PC-3 (cell line): ENCODE data around the gene TNFAIP8L3.

Source experiments
- EZH2phosphoT487 ChIP-seq: fragments of 300-600 bp; sonication (generic); IDR thresholded peaks from 2 replicates; pipeline ENCODE4 v1.6.1; 2018; ENCODE audit warnings: mild to moderate bottlenecking, antibody characterized with exemption, low read length, borderline replicate concordance
- TF ChIP-seq, protein P1 (sequence below): fragments of 300-600 bp; sonication (generic); conservative IDR thresholded peaks from 2 replicates; pipeline ENCODE4 v1.5.1; 2017; ENCODE audit warnings: antibody characterized with exemption, low read depth, mild to moderate bottlenecking, low read length

- TF ChIP-seq, protein P1, sequence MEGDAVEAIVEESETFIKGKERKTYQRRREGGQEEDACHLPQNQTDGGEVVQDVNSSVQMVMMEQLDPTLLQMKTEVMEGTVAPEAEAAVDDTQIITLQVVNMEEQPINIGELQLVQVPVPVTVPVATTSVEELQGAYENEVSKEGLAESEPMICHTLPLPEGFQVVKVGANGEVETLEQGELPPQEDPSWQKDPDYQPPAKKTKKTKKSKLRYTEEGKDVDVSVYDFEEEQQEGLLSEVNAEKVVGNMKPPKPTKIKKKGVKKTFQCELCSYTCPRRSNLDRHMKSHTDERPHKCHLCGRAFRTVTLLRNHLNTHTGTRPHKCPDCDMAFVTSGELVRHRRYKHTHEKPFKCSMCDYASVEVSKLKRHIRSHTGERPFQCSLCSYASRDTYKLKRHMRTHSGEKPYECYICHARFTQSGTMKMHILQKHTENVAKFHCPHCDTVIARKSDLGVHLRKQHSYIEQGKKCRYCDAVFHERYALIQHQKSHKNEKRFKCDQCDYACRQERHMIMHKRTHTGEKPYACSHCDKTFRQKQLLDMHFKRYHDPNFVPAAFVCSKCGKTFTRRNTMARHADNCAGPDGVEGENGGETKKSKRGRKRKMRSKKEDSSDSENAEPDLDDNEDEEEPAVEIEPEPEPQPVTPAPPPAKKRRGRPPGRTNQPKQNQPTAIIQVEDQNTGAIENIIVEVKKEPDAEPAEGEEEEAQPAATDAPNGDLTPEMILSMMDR: no peak
- TF ChIP-seq EZH2phosphoT487: no peak
These were observed 6.2 kb upstream of the TNFAIP8L3 start for GRCh38 chr15:51100785-51101489.
